Measurements from ENCODE around the gene KLHDC7A.

Gene KLHDC7A

DNA sequence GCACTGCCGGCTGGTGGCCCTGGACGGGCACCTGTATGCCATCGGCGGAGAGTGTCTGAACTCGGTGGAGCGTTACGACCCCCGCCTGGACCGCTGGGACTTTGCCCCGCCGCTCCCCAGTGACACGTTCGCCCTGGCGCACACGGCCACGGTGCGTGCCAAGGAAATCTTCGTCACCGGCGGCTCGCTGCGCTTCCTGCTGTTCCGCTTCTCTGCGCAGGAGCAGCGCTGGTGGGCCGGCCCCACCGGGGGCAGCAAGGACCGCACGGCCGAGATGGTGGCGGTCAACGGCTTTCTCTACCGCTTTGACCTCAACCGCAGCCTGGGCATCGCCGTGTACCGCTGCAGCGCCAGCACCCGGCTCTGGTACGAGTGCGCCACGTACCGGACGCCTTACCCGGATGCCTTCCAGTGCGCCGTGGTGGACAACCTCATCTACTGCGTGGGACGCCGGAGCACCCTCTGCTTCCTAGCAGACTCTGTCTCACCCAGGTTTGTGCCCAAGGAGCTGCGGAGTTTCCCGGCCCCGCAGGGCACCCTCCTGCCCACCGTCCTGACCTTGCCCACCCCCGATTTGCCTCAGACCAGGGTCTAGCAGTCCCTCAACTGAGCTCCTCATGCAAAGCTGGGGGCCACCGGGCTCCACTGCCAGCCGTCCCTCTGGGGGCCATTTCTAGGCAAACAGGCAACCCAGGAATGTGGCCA, 2.1 kb downstream of the KLHDC7A start:
- FAIRE-seq (no peak), DNase-seq (ENCODE audit: insufficient read length, low spot score) (no peak)
- TF ChIP-seq POLR2A (IDR thresholded peaks at IDR 0.05; ENCODE audit: low read depth, low read length): no peak

DNA sequence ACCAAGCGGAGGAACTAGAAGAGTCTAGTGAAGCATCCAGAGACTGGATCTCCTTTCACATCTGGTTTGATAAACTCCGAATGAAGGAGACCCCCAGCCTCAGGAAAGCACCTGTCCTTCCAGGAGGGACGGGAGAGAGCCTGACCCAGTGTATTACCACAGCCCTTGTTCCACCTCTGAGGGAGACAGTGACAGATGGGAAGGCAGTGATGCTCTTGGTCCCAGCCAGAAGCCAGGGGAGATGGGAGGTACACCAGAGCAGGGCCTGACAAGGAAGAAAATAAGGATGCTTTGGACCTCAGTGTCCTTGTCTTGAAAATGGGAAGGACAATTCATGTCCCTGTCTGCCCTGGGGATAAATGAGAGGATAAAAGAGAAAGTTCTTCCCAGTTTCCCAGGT, 3.5 kb downstream of the KLHDC7A start:
- FAIRE-seq (no peak), DNase-seq (ENCODE audit: insufficient read length, low spot score) (no peak)
- TF ChIP-seq POLR2A (IDR thresholded peaks at IDR 0.05; ENCODE audit: low read depth, low read length): no peak

DNA sequence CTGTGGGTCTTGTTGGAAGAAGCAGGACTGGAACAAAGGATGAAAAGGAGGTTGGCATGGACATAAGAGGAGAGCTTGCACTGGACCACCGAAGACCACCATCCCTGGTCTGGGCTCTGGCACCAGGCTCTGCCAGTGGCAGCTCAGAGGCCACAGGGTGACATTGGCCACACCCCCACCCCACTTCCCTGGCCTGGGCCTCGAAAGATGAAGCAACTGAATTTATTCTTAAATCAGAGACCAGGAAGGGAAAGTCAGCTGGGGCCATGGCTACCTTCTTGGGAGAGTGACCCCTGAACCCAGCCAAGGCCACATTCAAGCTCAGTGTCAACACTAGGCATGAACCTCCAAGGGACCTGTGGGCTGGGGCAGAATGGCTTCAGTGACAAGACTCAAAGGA, 4.0 kb downstream of the KLHDC7A start:
- FAIRE-seq (no peak), DNase-seq (ENCODE audit: insufficient read length, low spot score) (no peak)
- no peak for TF ChIP-seq POLR2A (IDR thresholded peaks at IDR 0.05; ENCODE audit: low read depth, low read length)

GRCh38 chr1:18485227-18485626, 4.5 kb downstream of the KLHDC7A start:
- DNase-seq (ENCODE audit: insufficient read length, low spot score) (no peak), FAIRE-seq (no peak)
- no peak for TF ChIP-seq POLR2A (IDR thresholded peaks at IDR 0.05; ENCODE audit: low read depth, low read length)

DNA sequence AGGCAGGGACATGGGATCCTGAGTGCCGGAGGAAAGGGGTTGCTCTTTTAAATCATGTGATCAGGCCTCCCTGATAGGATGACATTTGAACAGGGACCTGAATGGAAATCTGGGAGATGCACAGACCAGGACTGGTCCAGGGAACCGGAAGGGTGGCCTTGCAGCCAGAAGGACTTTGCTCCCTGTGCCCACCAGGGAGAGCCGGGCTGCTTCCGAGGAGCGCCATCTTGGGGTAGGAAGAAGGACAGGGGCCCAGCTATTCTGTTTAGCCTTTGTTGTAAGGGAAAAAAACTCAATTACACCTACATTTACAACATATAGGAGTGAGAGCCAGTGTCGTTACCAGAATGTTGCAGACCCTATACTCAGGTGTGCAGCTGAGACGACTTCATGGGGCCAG, 5.5 kb downstream of the KLHDC7A start:
- no peak for TF ChIP-seq POLR2A (IDR thresholded peaks at IDR 0.05; ENCODE audit: low read depth, low read length)
- no peak for DNase-seq (ENCODE audit: insufficient read length, low spot score)
- FAIRE-seq: no peak

- no peak for DNase-seq (ENCODE audit: insufficient read length, low spot score)
- TF ChIP-seq POLR2A (IDR thresholded peaks at IDR 0.05; ENCODE audit: low read depth, low read length): no peak
- no peak for FAIRE-seq
These were observed 8.8 kb downstream of the KLHDC7A start for GRCh38 chr1:18489417-18490143.

DNA sequence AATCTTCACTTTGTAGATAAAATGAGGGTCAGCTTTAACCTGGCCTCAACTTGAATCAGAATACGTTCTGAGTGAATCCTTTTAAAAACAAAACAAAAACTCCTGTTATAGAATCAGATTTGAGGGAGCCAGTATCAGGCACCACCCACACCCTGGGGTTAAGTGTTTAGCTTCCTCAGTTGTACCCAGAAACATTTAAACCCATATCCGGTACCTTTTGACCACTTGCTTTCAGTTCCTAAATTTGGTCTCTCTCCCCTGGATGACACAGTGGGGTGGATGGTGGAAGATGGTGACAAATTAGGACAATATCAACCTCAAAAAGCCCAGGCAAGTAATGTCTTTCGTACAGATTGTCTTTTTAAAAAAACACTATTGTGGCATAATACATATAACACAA, 10.4 kb downstream of the KLHDC7A start:
- DNase-seq (ENCODE audit: insufficient read length, low spot score): no peak
- no peak for TF ChIP-seq POLR2A (IDR thresholded peaks at IDR 0.05; ENCODE audit: low read depth, low read length)
- FAIRE-seq: no peak

DNA sequence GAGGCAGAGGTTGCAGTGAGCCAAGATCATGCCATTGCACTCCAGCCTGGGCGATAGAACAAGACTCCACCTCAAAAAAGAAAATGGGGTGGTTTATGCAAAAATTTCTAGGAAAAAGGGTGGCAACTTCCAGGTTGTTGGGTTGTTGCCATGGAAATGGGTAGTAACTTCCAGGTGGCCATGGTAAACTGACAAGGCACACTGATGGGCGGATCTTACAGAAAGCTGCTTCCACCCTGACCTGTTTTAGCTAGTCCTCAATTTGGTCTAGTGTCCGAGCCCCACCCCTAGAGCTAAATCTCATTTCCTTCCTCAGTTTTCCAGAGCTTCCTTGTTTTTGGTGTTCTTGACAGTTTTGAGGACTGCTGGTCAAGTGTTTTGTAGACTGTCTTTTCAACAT, 13.6 kb downstream of the KLHDC7A start:
- no peak for TF ChIP-seq POLR2A (IDR thresholded peaks at IDR 0.05; ENCODE audit: low read depth, low read length)
- no peak for FAIRE-seq

DNA sequence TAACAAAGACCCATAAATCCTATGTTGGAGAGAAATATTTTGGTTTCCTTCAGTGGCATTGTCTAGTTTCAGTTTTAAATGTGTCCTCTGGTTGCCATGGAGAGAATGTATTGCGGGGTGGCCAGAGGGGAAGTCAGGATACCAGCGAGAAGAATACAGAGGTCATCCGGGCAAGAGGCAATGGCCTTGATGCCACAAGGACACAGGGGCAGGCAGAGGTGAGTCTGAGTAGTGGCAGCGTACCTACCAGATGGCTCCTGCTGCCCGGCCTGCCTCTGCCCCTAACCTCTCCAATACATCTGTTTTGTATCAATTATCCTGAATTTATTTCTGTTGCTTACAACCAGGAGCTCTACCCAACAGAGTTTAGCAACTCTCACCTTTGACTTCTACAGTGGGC, 14.9 kb downstream of the KLHDC7A start:
- FAIRE-seq (no peak), DNase-seq (ENCODE audit: insufficient read length, low spot score) (no peak)
- TF ChIP-seq POLR2A (IDR thresholded peaks at IDR 0.05; ENCODE audit: low read depth, low read length): no peak

More for the DNA sequence above, 13.6 kb downstream of the KLHDC7A start:
- DNase-seq (ENCODE audit: insufficient read length, low spot score): no peak

DNA sequence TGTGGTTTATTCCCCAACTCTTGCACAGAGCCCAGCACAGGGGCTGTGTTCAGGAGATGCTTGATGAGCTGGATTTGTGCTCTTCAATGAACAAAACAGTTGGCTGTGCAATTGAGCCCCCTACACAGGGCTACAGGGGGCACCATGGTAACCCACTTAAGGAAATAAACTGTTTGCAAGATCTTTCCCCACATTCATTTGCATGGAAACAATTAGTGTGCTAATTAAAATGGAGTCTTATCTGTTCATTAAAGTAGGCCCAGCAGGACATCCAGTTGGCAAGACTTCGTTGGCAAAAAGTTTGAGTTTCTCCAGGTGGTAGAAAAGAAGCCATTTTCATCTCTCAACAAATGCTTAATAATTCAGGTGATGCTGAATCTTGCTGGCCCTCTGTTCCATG, 15.3 kb downstream of the KLHDC7A start:
- FAIRE-seq (no peak), DNase-seq (ENCODE audit: insufficient read length, low spot score) (no peak)
- TF ChIP-seq POLR2A (IDR thresholded peaks at IDR 0.05; ENCODE audit: low read depth, low read length): no peak

- FAIRE-seq: no peak
- no peak for TF ChIP-seq POLR2A (IDR thresholded peaks at IDR 0.05; ENCODE audit: low read depth, low read length)
- no peak for DNase-seq (ENCODE audit: insufficient read length, low spot score)
These were observed 15.9 kb downstream of the KLHDC7A start for GRCh38 chr1:18496497-18497235.

- FAIRE-seq (no peak), DNase-seq (ENCODE audit: insufficient read length, low spot score) (no peak)
- no peak for TF ChIP-seq POLR2A (IDR thresholded peaks at IDR 0.05; ENCODE audit: low read depth, low read length)
These were observed 21.1 kb downstream of the KLHDC7A start for GRCh38 chr1:18501833-18502232.

DNA sequence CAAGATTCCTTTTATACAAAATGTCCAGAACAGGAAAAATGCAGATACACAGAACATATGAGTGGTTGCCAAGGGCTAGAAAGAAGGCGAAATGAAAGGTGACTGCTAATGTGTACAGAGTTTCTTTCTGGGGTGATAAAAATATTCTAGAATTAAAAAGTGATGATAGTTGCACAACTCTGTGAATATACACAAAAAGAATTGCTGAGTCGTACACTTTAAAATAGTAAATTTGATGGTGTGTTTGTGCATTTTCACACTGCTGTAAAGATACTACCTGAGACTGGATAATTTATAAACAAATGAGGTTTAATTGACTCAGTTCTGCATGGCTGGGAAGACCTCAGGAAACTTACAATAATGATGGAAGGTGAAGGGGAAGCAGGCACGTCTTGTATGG, 23.9 kb downstream of the KLHDC7A start:
- FAIRE-seq (no peak), DNase-seq (ENCODE audit: insufficient read length, low spot score) (no peak)
- TF ChIP-seq POLR2A (IDR thresholded peaks at IDR 0.05; ENCODE audit: low read depth, low read length): no peak

DNA sequence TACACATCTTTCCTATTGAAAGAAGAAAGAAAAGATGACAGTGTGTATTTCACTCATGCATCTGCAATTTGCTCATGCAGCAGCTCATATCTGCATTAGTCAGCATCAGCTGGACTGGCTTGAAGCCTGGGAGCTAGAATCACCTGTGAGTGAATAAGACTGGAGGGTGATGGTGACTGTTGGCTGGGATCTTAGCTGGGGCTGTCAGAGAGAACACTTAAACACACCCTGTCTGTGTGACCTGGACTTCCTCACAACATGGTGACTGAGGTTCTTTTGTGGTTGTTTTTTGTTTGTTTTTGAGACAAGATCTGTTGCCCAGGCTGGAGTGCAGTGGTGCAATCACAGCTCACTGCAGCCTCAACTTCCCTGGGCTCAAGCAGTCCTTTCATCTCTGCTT, 24.9 kb downstream of the KLHDC7A start:
- DNase-seq (ENCODE audit: insufficient read length, low spot score) (no peak), FAIRE-seq (no peak)
- TF ChIP-seq POLR2A (IDR thresholded peaks at IDR 0.05; ENCODE audit: low read depth, low read length): no peak
